BLaER1 (cell line): ENCODE results near the gene DRG2.

Source experiments
- H3K27ac ChIP-seq: shearing (Covaris generic); formaldehyde crosslinking; 2 replicates; pipeline ENCODE4 v1.8.1; 2022
- H3K27me3 ChIP-seq: shearing (Covaris generic); formaldehyde crosslinking; 2 replicates; pipeline ENCODE4 v1.8.1; 2022
- H3K36me3 ChIP-seq: shearing (Covaris generic); formaldehyde crosslinking; 2 replicates; pipeline ENCODE4 v1.8.1; 2022
- H3K4me1 ChIP-seq: shearing (Covaris generic); formaldehyde crosslinking; 2 replicates; pipeline ENCODE4 v1.8.1; 2022
- H3K4me2 ChIP-seq: shearing (Covaris generic); formaldehyde crosslinking; 2 replicates; pipeline ENCODE4 v1.8.1; 2022
- H3K4me3 ChIP-seq: shearing (Covaris generic); formaldehyde crosslinking; 2 replicates; pipeline ENCODE4 v1.8.1; 2022
- H3K9ac ChIP-seq: shearing (Covaris generic); formaldehyde crosslinking; 2 replicates; pipeline ENCODE4 v1.8.1; 2022
- H3K9me3 ChIP-seq: shearing (Covaris generic); formaldehyde crosslinking; 2 replicates; pipeline ENCODE4 v1.8.1; 2022
- H4K20me1 ChIP-seq: shearing (Covaris generic); formaldehyde crosslinking; 2 replicates; pipeline ENCODE4 v1.8.1; 2022
- Cebpa-rat ChIP-seq: shearing (Covaris generic); IDR thresholded peaks from 2 replicates; pipeline ENCODE4 v1.8.1; 2022

Gene DRG2

DNA sequence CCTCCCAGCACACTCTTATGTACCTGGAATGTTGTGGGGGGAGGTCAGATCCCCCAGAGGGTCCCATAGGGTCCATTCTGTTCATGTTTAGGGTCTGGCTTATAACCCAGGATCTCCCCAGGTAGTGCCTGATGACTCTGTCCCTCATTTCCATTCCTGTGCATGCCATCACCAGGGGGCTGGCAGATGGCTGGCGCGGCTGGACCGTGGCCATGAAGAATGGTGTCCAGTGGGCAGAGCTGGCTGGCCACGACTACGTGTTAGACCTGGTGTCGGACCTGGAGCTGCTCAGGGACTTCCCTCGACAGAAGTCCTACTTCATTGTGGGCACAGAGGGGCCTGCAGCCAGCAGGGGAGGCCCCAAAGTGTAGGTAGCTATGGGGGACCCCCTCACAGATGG, 60.8 kb downstream of the DRG2 start:
- Histone ChIP-seq H3K4me1 (peaks cover 26% of the 10 kb centered on the region), H3K9ac (no peak overlapping the region), H3K27ac (no peak overlapping the region), H3K4me2 (no peak overlapping the region), H4K20me1 (no peaks in the 10 kb centered on the region), H3K4me3 (no peak overlapping the region), H3K9me3 (no peaks in the 10 kb centered on the region), H3K36me3 (no peaks in the 10 kb centered on the region), H3K27me3 (no peaks in the 10 kb centered on the region)
- TF ChIP-seq Cebpa-rat = no peak

DNA sequence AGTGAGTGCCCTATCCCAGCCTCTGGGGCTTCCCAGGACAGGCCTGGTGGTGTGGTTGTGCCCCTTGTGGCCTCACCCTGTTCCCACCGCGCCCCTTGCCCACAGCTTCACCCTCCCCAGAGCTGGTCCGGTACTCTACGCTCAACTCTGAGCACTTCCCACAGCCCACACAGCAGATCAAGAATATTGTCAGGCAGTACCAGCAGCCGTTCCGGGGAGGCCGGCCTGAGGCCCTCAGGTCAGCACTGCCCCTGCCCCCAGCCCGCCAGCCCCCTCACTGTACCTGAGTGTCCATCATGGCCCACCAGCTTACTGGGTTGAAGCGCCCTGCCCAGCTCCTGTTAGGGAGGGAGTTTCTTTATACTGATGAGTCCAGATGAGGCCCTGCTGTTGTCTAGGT, 63.5 kb downstream of the DRG2 start:
- Histone ChIP-seq H4K20me1 (no peaks in the 10 kb centered on the region), H3K4me3 (no peak overlapping the region), H3K36me3 (no peaks in the 10 kb centered on the region), H3K9ac (no peak overlapping the region), H3K27me3 (no peaks in the 10 kb centered on the region), H3K4me1 (peaks cover 29% of the 10 kb centered on the region), H3K4me2 (no peak overlapping the region), H3K9me3 (no peaks in the 10 kb centered on the region), H3K27ac (no peak overlapping the region)
- TF ChIP-seq Cebpa-rat = no peak

DNA sequence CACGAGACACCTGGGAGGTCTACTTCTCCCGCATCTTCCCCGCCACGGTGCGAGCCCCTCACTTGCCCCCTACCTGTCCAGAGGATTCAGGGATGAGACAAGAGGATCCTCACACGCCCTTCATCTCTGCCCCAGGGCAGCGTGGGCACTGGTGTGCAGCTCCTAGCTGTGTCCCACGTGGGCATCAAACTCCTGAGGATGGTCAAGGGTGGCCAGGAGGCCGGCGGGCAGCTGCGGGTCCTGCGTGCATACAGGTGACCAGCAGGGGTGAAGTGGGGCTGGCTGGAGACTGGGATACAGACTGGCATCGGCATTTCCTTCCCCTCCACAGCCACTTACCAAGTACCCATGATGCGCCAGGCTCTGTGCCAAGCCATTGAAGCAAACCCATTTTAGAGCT, 67.4 kb downstream of the DRG2 start:
- Histone ChIP-seq H3K9me3 (no peaks in the 10 kb centered on the region), H3K36me3 (no peaks in the 10 kb centered on the region), H3K27me3 (no peaks in the 10 kb centered on the region), H3K4me3 (no peak overlapping the region), H3K9ac (no peak overlapping the region), H3K4me1 (peaks cover 40% of the 10 kb centered on the region), H3K27ac (no peak overlapping the region), H3K4me2 (no peak overlapping the region), H4K20me1 (no peaks in the 10 kb centered on the region)
- TF ChIP-seq Cebpa-rat = no peak

DNA sequence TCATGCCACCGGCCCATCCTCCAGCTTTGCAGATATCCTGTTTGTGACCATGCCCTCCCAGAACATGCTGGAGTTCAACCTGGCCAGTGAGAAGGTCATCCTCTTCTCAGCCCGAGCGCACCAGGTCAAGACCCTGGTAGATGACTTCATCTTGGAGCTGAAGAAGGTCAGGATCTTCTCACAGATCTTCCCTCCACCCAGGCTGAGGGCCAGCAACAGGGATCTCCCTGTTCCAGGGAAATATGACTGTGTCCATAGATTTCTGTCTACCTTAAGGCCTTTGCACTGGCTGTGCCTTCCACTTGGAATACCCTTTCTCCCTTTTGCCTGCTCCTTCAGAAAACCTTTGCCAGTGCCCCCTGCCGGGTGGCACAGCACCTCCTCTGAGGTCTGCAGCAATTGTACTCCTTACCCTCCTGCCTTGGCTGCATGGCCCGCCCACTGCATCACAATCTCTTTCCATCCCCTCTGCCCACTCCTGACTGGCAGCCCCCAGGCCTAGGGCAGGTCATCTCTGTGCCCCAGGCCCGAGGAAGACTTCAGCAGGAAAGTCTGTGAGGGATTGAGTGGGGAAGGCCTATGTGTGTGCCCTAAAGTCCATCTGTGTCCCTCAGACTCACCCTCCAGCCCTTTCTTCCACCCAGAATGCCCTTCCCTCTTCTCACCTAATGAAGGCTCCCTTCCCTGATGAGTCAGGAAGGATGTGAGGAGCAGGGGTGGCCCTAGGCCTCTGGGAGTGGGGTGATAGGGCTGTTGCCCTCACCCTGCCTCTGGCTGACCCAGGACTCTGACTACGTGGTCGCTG, 68.6 kb downstream of the DRG2 start:
- no peaks in the 10 kb centered on the region for H3K27me3 ChIP-seq
- no peaks in the 10 kb centered on the region for H4K20me1 ChIP-seq
- no peak overlapping the region for H3K27ac ChIP-seq
- no peak for TF ChIP-seq Cebpa-rat
- no peaks in the 10 kb centered on the region for H3K36me3 ChIP-seq
- no peak overlapping the region for H3K9ac ChIP-seq
- H3K9me3 ChIP-seq = no peaks in the 10 kb centered on the region
- H3K4me1 ChIP-seq = peaks cover 48% of the 10 kb centered on the region
- no peak overlapping the region for H3K4me3 ChIP-seq
- no peak overlapping the region for H3K4me2 ChIP-seq

DNA sequence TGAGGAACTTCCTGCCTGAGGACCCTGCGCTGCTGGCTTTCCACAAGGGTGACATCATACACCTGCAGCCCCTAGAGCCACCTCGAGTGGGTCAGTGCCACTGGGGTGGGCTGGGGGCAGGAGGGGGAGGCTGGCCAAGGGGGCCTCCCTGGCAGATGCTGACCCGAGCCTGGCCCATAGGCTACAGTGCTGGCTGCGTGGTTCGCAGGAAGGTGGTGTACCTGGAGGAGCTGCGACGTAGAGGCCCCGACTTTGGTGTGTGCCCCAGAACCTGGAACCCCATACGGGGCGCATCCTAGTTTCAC, 69.2 kb downstream of the DRG2 start:
- no peak overlapping the region for H3K27ac ChIP-seq
- H4K20me1 ChIP-seq = no peaks in the 10 kb centered on the region
- no peak for TF ChIP-seq Cebpa-rat
- no peaks in the 10 kb centered on the region for H3K36me3 ChIP-seq
- no peak overlapping the region for H3K4me3 ChIP-seq
- H3K9ac ChIP-seq = no peak overlapping the region
- no peaks in the 10 kb centered on the region for H3K9me3 ChIP-seq
- H3K4me2 ChIP-seq = no peak overlapping the region
- peaks cover 50% of the 10 kb centered on the region for H3K4me1 ChIP-seq
- no peaks in the 10 kb centered on the region for H3K27me3 ChIP-seq
